HepG2 (cell line): ENCODE measurements around the gene OGFR. TPM values are rescaled to one million over a fixed set of nuclear protein-coding genes. Genes with fewer than 3 reads are reported as not detected.

Experiments
- ATAC-seq: fragments of 200-7000 bp; cut with Tn5 transposase; 3 replicates; pipeline ENCODE4 v1.9.1; 2020; ENCODE audit warnings: mild to moderate bottlenecking, moderate library complexity
- Bru-seq: library from RNA; stranded (reverse); fragments of 400-500 nt; gene quantifications from one replicate; lab custom pipeline; 2021; lab: Mats Ljungman, UMichigan
- BruChase-seq, 2 experiments: library from RNA; stranded (reverse); fragments of 400-500 nt; gene quantifications; one replicate each; lab custom pipeline; 2021; lab: Mats Ljungman, UMichigan
- BruUV-seq: library from RNA; stranded (reverse); fragments of 400-500 nt; replicated peaks from 2 replicates; lab custom pipeline; 2021; lab: Mats Ljungman, UMichigan
- CTCF ChIA-PET: fragments of 300-600 bp; formaldehyde crosslinking; extraction: SDS; loops from one replicate; lab custom pipeline; 2021; ENCODE audit warnings: low total read pairs, inconsistent platforms, low intra/inter-chr PET ratio; lab: Yijun Ruan, JAX
- POLR2A ChIA-PET: fragments of 350-600 bp; sonication (Branson Sonifier 250); formaldehyde crosslinking; loops from one replicate; lab custom pipeline; 2020; ENCODE audit warnings: antibody characterized with exemption, inconsistent platforms; lab: Yijun Ruan, JAX
- DNase-seq: peaks from one replicate; pipeline ENCODE4 v3.0.0-alpha.2; 2015; ENCODE audit warnings: low spot score
- FAIRE-seq: peaks from 3 replicates; lab custom pipeline; 2011; peaks lifted over from hg19 to GRCh38; lab: Jason Lieb, UNC
- H2AFZ ChIP-seq: one replicate; pipeline ENCODE4 v1.6.1; 2011; ENCODE audit warnings: low read length, inconsistent platforms
- H3K27ac ChIP-seq: fragments of 300-600 bp; 3 replicates; pipeline ENCODE4 v1.8.0; 2011; ENCODE audit warnings: mixed run types, mild to moderate bottlenecking, mixed read lengths, low read length, inconsistent platforms; ENCODE audit not compliant: insufficient read depth; ENCODE audit errors: extremely low read length
- H3K27me3 ChIP-seq, 2 experiments: fragments of 200-600 bp in 1 of 2; 2 replicates in 1 of 2; 3 replicates in 1 of 2; pipeline versions ENCODE4 v1.6.0 to v1.8.0; 2011; ENCODE audit warnings: low read length in 2 of 2, mild to moderate bottlenecking in 2 of 2, moderate library complexity in 2 of 2, inconsistent platforms in 1 of 2; ENCODE audit not compliant: insufficient read depth in 2 of 2, control insufficient read depth in 1 of 2
- H3K36me3 ChIP-seq, 2 experiments: fragments of 200-600 bp in 1 of 2; replicated peaks in 1 of 2; 2 replicates in 1 of 2; 3 replicates in 1 of 2; pipeline versions ENCODE4 v1.5.1 to v1.8.0; 2011; ENCODE audit warnings: low read length in 2 of 2, inconsistent platforms in 1 of 2; ENCODE audit not compliant: insufficient read depth in 2 of 2, control insufficient read depth in 1 of 2
- H3K4me1 ChIP-seq: 2 replicates; pipeline ENCODE4 v1.5.1; 2012; ENCODE audit warnings: low read length, inconsistent platforms; ENCODE audit not compliant: insufficient read depth
- H3K4me2 ChIP-seq: 2 replicates; pipeline ENCODE4 v1.6.0; 2011; ENCODE audit warnings: low read depth, low read length, inconsistent platforms
- H3K4me3 ChIP-seq, 3 experiments: fragments of 200-600 bp in 1 of 3; sonication (generic), shearing (Covaris generic) in 1 of 3; replicated peaks in 1 of 3; 2 replicates each; pipeline ENCODE4 v1.5.1; 2011 to 2016; ENCODE audit warnings: low read length in 3 of 3, inconsistent platforms in 2 of 3, low read depth in 2 of 3, mild to moderate bottlenecking in 2 of 3, control low read depth in 1 of 3, mixed read lengths in 1 of 3; ENCODE audit not compliant: insufficient read depth in 1 of 3
- H3K79me2 ChIP-seq: one replicate; pipeline ENCODE4 v1.6.1; 2011; ENCODE audit warnings: low read length, inconsistent platforms; ENCODE audit not compliant: insufficient read depth
- H3K9ac ChIP-seq: 2 replicates; pipeline ENCODE4 v1.6.0; 2011; ENCODE audit warnings: mild to moderate bottlenecking, low read depth, low read length, inconsistent platforms; ENCODE audit not compliant: insufficient read depth
- H3K9me3 ChIP-seq: 2 replicates; pipeline ENCODE4 v1.5.1; 2012; ENCODE audit warnings: mild to moderate bottlenecking, low read length
- H4K20me1 ChIP-seq: 2 replicates; pipeline ENCODE4 v1.6.0; 2011; ENCODE audit warnings: inconsistent platforms, mild to moderate bottlenecking, low read length, moderate library complexity; ENCODE audit not compliant: insufficient read depth
- MATR3 ChIP-seq: sonication (generic); formaldehyde crosslinking; IDR thresholded peaks from 2 replicates; pipeline ENCODE4 v1.4.0; 2020; ENCODE audit warnings: missing genetic modification reagents
- MIER2 ChIP-seq: IDR thresholded peaks from 2 replicates; pipeline ENCODE4 v1.6.1; 2016; ENCODE audit warnings: missing biosample characterization, missing genetic modification reagents
- MLLT10 ChIP-seq: sonication (generic); formaldehyde crosslinking; IDR thresholded peaks from 2 replicates; pipeline ENCODE4 v1.4.0; 2020; ENCODE audit warnings: missing genetic modification reagents
- SPEN ChIP-seq: sonication (generic); formaldehyde crosslinking; IDR thresholded peaks from 2 replicates; pipeline ENCODE4 v1.5.1; 2020; ENCODE audit warnings: low read depth, mild to moderate bottlenecking, missing genetic modification reagents
- SRSF9 ChIP-seq: fragments of 200-400 bp; formaldehyde crosslinking; IDR thresholded peaks from 2 replicates; pipeline ENCODE4 v1.6.1; 2018; ENCODE audit warnings: borderline replicate concordance, mild to moderate bottlenecking, low read depth, low read length; ENCODE audit not compliant: insufficient read depth, poor library complexity, severe bottlenecking
- TEAD2 ChIP-seq: sonication (generic); formaldehyde crosslinking; IDR thresholded peaks from 2 replicates; pipeline ENCODE4 v1.9.0; 2021; ENCODE audit warnings: missing genetic modification reagents
- ZBTB14 ChIP-seq: sonication (generic); formaldehyde crosslinking; IDR thresholded peaks from 2 replicates; pipeline ENCODE4 v1.4.0; 2020; ENCODE audit warnings: missing genetic modification reagents
- ZNF407 ChIP-seq: sonication (generic); formaldehyde crosslinking; IDR thresholded peaks from one replicate; pipeline ENCODE4 v1.5.1; 2020; ENCODE audit warnings: mild to moderate bottlenecking, missing genetic modification reagents; ENCODE audit errors: not compliant biosample characterization
- WGBS: methylation state at CpG from one replicate; pipeline ENCODE4 v1.1.6; 2017; ENCODE audit warnings: low lambda C conversion rate; 5-methylcytosine and 5-hydroxymethylcytosine counted together
- in situ Hi-C: cut with HindIII; loops from 2 replicates; pipeline ENCODE4 v1.10.0; 2017; ENCODE audit warnings: low pct_unique_long_range_greater_than_20kb; ENCODE audit not compliant: extremely low pct_ligation_motif_present
- intact Hi-C: fragments of 100-400 bp; cut with micrococcal nuclease; formaldehyde crosslinking; loops from one replicate; pipeline ENCODE4 v1.10.0; 2022; ENCODE audit not compliant: unreplicated experiment
- long read RNA-seq, 2 experiments: library from RNA in 1 of 2; library from polyadenylated mRNA in 1 of 2; stranded (forward) in 1 of 2; unstranded in 1 of 2; transcript quantifications; one replicate each; pipeline ENCODE4 v2.0.0, GENCODE V29; 2019 to 2022
- polyA minus RNA-seq, 3 experiments: library from RNA; depleted of rRNA, polyadenylated mRNA; stranded (reverse); fragments of >200 nt; gene quantifications; 2 replicates each; pipeline ENCODE4 v1.2.3, GENCODE V29; 2011; ENCODE audit warnings: low replicate concordance in 1 of 3
- polyA plus RNA-seq, 8 experiments: library from polyadenylated mRNA; depleted of rRNA in 3 of 8; stranded (reverse) in 7 of 8; unstranded in 1 of 8; fragments of >200 nt; fragmentation: Illumina TruSeq in 4 of 8; extraction: Trizol in 4 of 8; gene quantifications; 2 replicates each; pipeline versions ENCODE4 v1.2.1 to v1.2.3, GENCODE V29; 2011 to 2016; ENCODE audit warnings: low read depth in 4 of 8, missing spikeins in 1 of 8, mixed read lengths in 1 of 8; ENCODE audit not compliant: insufficient read depth in 1 of 8
- total RNA-seq, 5 experiments: library from RNA; depleted of rRNA; stranded (reverse); fragments of >200 nt; fragmentation: Illumina TruSeq; extraction: Trizol; gene quantifications; 2 replicates each; pipeline ENCODE4 v1.2.3, GENCODE V29; 2016; ENCODE audit warnings: low read depth in 1 of 5

The OGFR gene
- total RNA-seq (2016; rRNA removed; fragmentation: Illumina TruSeq; extraction: Trizol) (68.3 and 81.8 TPM in 2 replicates), polyA plus RNA-seq (2011; rRNA removed) (47.7 and 62.2 TPM in 2 replicates), polyA minus RNA-seq (2011; rRNA and poly(A)+ RNA removed; ENCODE audit: low replicate concordance) (38.5 and 45.1 TPM in 2 replicates), Bru-seq, nascent RNA (percentile 82 among the genes with signal in this experiment), BruChase-seq, experiment 1, labeled RNA remaining after a 6-hour chase (percentile 95 among the genes with signal in this experiment), BruChase-seq, experiment 2, labeled RNA remaining after a 2-hour chase (percentile 93 among the genes with signal in this experiment)
- 6.3 and 8.7 TPM in 2 replicates for total RNA-seq (2016; cell fraction: cytosol; rRNA removed; fragmentation: Illumina TruSeq; extraction: Trizol; ENCODE audit: low read depth)
- 58.8 and 84.2 TPM in 2 replicates for total RNA-seq (2016; cell fraction: insoluble cytoplasmic fraction; rRNA removed; fragmentation: Illumina TruSeq; extraction: Trizol)
- total RNA-seq (2016; cell fraction: membrane; rRNA removed; fragmentation: Illumina TruSeq; extraction: Trizol) = 20.8 and 24.4 TPM in 2 replicates
- total RNA-seq (2016; cell fraction: nucleus; rRNA removed; fragmentation: Illumina TruSeq; extraction: Trizol) = 33.8 and 41.3 TPM in 2 replicates
- 58.6 and 82.5 TPM in 2 replicates for polyA plus RNA-seq (2011; cell fraction: cytosol; rRNA removed)
- 105 and 121 TPM in 2 replicates for polyA plus RNA-seq (2011; cell fraction: nucleus; rRNA removed)
- 34.0 and 38.1 TPM in 2 replicates for polyA plus RNA-seq (2012)
- 4.2 and 4.7 TPM in 2 replicates for polyA plus RNA-seq (2016; cell fraction: cytosol; fragmentation: Illumina TruSeq; extraction: Trizol; ENCODE audit: low read depth)
- 68.1 and 77.5 TPM in 2 replicates for polyA plus RNA-seq (2016; cell fraction: insoluble cytoplasmic fraction; fragmentation: Illumina TruSeq; extraction: Trizol; ENCODE audit: low read depth)
- 11.5 and 14.2 TPM in 2 replicates for polyA plus RNA-seq (2016; cell fraction: membrane; fragmentation: Illumina TruSeq; extraction: Trizol; ENCODE audit: low read depth)
- 103 and 104 TPM in 2 replicates for polyA plus RNA-seq (2016; cell fraction: nucleus; fragmentation: Illumina TruSeq; extraction: Trizol; ENCODE audit: insufficient read depth, low read depth)
- 39.4 and 42.5 TPM in 2 replicates for polyA minus RNA-seq (2011; cell fraction: cytosol; rRNA and poly(A)+ RNA removed)
- polyA minus RNA-seq (2011; cell fraction: nucleus; rRNA and poly(A)+ RNA removed) = 15.1 and 20.0 TPM in 2 replicates
- long read RNA-seq, experiment 1, transcript OGFR-201 (7 exons, 2,410 nt) = major isoform, 32 of 52 reads
- long read RNA-seq, experiment 1, partial matches to known transcripts = 18 of 52 reads
- long read RNA-seq, experiment 1, other reads (novel, unspliced or antisense) = 2 of 52 reads
- long read RNA-seq, experiment 2, full-length matches to known transcripts = 86 of 292 reads
- long read RNA-seq, experiment 2, partial matches to known transcripts = 193 of 292 reads
- long read RNA-seq, experiment 2, other reads (novel, unspliced or antisense) = 13 of 292 reads

- WGBS = under 1% methylated on average over 51 of the region's 77 CpGs
- in situ Hi-C loops = no loop called here
- DNase-seq = no peak
- TF ChIP-seq MLLT10 (CRISPR knock-in tag) (no peak), ZBTB14 (CRISPR knock-in tag) (peak; percentile 60), SPEN (peak; percentile 86), TEAD2 (CRISPR knock-in tag) (0 out of 2 replicates have a peak, but pooled peaks have one; percentile 15), ZNF407 (CRISPR knock-in tag) (no peak), SRSF9 (no peak), MIER2 (CRISPR knock-in tag) (no peak), MATR3 (CRISPR knock-in tag) (no peak; the same call in 1 of the 2 replicates)
Observed at GRCh38 chr20:62804627-62805154, at the start of gene OGFR. Gene OGFR, plus strand, starts transcription at chr20:62804835. Its CDS starts 25 bp downstream, at chr20:62804860.

More at GRCh38 chr20:62804627-62805154, at the start of gene OGFR:
- FAIRE-seq = no peak
- no peaks in the 10 kb centered on the region for H3K9me3 ChIP-seq
- ATAC-seq = no peak
- H2AFZ ChIP-seq = no peak within 1 kb of the TSS
- peak within 1 kb of the TSS; percentile 89 for H3K4me2 ChIP-seq
- no peaks in the 10 kb centered on the region for H3K27me3 ChIP-seq
- peak within 1 kb of the TSS; percentile 88 for H3K9ac ChIP-seq
- ChIA-PET POLR2A (interaction anchor here (1.0 to 6.6 kb wide), 7 partner anchors 10 to 181 kb away, joined by 4 to 110 read pairs (median 13); partner anchors contain the start of genes COL9A3 and MRGBP), CTCF (no interaction called here)
- H3K36me3 ChIP-seq = peaks cover 35 to 44% of the 10 kb centered on the region in 2 experiments
- intact Hi-C loops = loop anchor here (5.0 kb wide), 1 partner anchor 182 kb away; no protein-coding TSS in a partner anchor
- peaks cover 48% of the 10 kb centered on the region for H3K4me1 ChIP-seq
- H4K20me1 ChIP-seq = peaks cover 15% of the 10 kb centered on the region; the same call in 1 of the 2 replicates
- H3K79me2 ChIP-seq = peaks cover 24% of the 10 kb centered on the region
- H3K4me3 ChIP-seq = peak within 1 kb of the TSS; percentile 82 to 100 (median 96)
- BruUV-seq = no TSS peak
- peak within 1 kb of the TSS; percentile 89 for H3K27ac ChIP-seq
